Stomach (tissue), 4 donors: ENCODE data around the gene COG5.

Experiments
- POLR2A ChIP-seq, 4 donors: fragments of 450-650 bp; IDR thresholded peaks; one replicate each; pipeline ENCODE4 v1.6.1; 2016; ENCODE audit warnings: antibody characterized with exemption in 4 of 4, control low read depth in 2 of 4, mild to moderate bottlenecking in 1 of 4, moderate library complexity in 1 of 4
- POLR2AphosphoS5 ChIP-seq, 3 donors: sonication (generic); formaldehyde crosslinking; IDR thresholded peaks; one replicate each; pipeline ENCODE4 v1.6.1; 2016; ENCODE audit warnings: antibody characterized with exemption in 3 of 3
- TF ChIP-seq, protein P1 (sequence below), 7 experiments: fragments of 450-650 bp in 4 of 7; fragments of 200-600 bp in 3 of 7; sonication (generic) in 3 of 7; IDR thresholded peaks; one replicate each; pipeline ENCODE4 v1.5.1; 2016 to 2019; ENCODE audit warnings: antibody characterized with exemption in 7 of 7, control low read depth in 2 of 7, mild to moderate bottlenecking in 1 of 7

- TF ChIP-seq POLR2AphosphoS5 (IDR thresholded peaks at IDR 0.05) (no peak), POLR2A (IDR thresholded peaks at IDR 0.05) (no peak)
- TF ChIP-seq, protein P1, sequence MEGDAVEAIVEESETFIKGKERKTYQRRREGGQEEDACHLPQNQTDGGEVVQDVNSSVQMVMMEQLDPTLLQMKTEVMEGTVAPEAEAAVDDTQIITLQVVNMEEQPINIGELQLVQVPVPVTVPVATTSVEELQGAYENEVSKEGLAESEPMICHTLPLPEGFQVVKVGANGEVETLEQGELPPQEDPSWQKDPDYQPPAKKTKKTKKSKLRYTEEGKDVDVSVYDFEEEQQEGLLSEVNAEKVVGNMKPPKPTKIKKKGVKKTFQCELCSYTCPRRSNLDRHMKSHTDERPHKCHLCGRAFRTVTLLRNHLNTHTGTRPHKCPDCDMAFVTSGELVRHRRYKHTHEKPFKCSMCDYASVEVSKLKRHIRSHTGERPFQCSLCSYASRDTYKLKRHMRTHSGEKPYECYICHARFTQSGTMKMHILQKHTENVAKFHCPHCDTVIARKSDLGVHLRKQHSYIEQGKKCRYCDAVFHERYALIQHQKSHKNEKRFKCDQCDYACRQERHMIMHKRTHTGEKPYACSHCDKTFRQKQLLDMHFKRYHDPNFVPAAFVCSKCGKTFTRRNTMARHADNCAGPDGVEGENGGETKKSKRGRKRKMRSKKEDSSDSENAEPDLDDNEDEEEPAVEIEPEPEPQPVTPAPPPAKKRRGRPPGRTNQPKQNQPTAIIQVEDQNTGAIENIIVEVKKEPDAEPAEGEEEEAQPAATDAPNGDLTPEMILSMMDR (IDR thresholded peaks at IDR 0.05): no peak
Measured at GRCh38 chr7:107482571-107482970, 81.1 kb downstream of the COG5 start.
